K562 (cell line): ENCODE measurements around the gene KCNK2. TPM values are rescaled to one million over a fixed set of nuclear protein-coding genes. Genes with fewer than 3 reads are reported as not detected.

Experiments used
- ATAC-seq: fragments of 200-7000 bp; cut with Tn5 transposase; 3 replicates; pipeline ENCODE4 v1.9.1; 2020; ENCODE audit warnings: moderate library complexity
- BruUV-seq: library from RNA; stranded (reverse); fragments of 400-500 nt; replicated peaks from 2 replicates; lab custom pipeline; 2021; lab: Mats Ljungman, UMichigan
- CTCF ChIA-PET: fragments of 300-600 bp; formaldehyde crosslinking; extraction: SDS; loops from one replicate; lab custom pipeline; 2021; ENCODE audit warnings: low intra/inter-chr PET ratio; lab: Yijun Ruan, JAX
- POLR2A ChIA-PET: fragments of 300-600, 350-650 bp; sonication (Branson Sonifier 250); formaldehyde crosslinking; extraction: SDS; loops from one replicate; lab custom pipeline; 2021; ENCODE audit warnings: antibody characterized with exemption, inconsistent platforms; lab: Yijun Ruan, JAX
- DNase-seq, 4 experiments: peaks; one replicate each; pipeline versions ENCODE4 v3.0.0 to v3.0.0-alpha.2; 2011 to 2018; ENCODE audit warnings: low spot score in 3 of 4, mixed read lengths in 3 of 4; ENCODE audit errors: extremely low read depth in 1 of 4
- FAIRE-seq: peaks from 2 replicates; lab custom pipeline; 2011; peaks lifted over from hg19 to GRCh38; lab: Jason Lieb, UNC
- H2AFZ ChIP-seq: 2 replicates; pipeline ENCODE4 v1.6.0; 2011; ENCODE audit warnings: low read depth, low read length, control low read depth, inconsistent platforms
- H3K27ac ChIP-seq: fragments of 200-600 bp; 3 replicates; pipeline ENCODE4 v1.8.0; 2011; ENCODE audit warnings: low read depth, mild to moderate bottlenecking, control low read depth, inconsistent platforms, low read length, moderate library complexity, mixed read lengths; ENCODE audit errors: extremely low read depth
- H3K27me3 ChIP-seq, 2 experiments: fragments of 300-600 bp in 1 of 2; 2 replicates in 1 of 2; 3 replicates in 1 of 2; pipeline versions ENCODE4 v1.6.0 to v1.8.0; 2011; ENCODE audit warnings: inconsistent platforms in 2 of 2, low read length in 2 of 2, mild to moderate bottlenecking in 1 of 2, mixed read lengths in 1 of 2, moderate library complexity in 1 of 2; ENCODE audit not compliant: control insufficient read depth in 2 of 2, insufficient read depth in 2 of 2
- H3K36me3 ChIP-seq: fragments of 300-600 bp; 3 replicates; pipeline ENCODE4 v1.8.0; 2011; ENCODE audit warnings: mild to moderate bottlenecking, low read length, inconsistent platforms; ENCODE audit not compliant: control insufficient read depth, insufficient read depth
- H3K4me1 ChIP-seq, 2 experiments: fragments of 200-600 bp in 1 of 2; replicated peaks in 1 of 2; 2 replicates in 1 of 2; 3 replicates in 1 of 2; pipeline versions ENCODE4 v1.5.1 to v1.8.0; 2011; ENCODE audit warnings: inconsistent platforms in 2 of 2, low read length in 2 of 2, mild to moderate bottlenecking in 1 of 2, mixed read lengths in 1 of 2, moderate library complexity in 1 of 2; ENCODE audit not compliant: control insufficient read depth in 2 of 2, insufficient read depth in 2 of 2
- H3K4me2 ChIP-seq: 2 replicates; pipeline ENCODE4 v1.6.1; 2011; ENCODE audit warnings: low read length, control low read depth, inconsistent platforms, mixed read lengths; ENCODE audit not compliant: insufficient read depth
- H3K4me3 ChIP-seq: fragments of 200-600 bp; sonication (generic), shearing (Covaris generic); 2 replicates; pipeline ENCODE4 v1.5.1; 2016; ENCODE audit warnings: control low read depth, inconsistent platforms
- H3K79me2 ChIP-seq: fragments of 200-600 bp; 3 replicates; pipeline ENCODE4 v1.8.0; 2011; ENCODE audit warnings: low read length, inconsistent platforms; ENCODE audit not compliant: control insufficient read depth, insufficient read depth
- H3K9ac ChIP-seq, 2 experiments: 2 replicates each; pipeline versions ENCODE4 v1.6.0 to v1.6.1; 2011; ENCODE audit warnings: low read depth in 2 of 2, low read length in 2 of 2, control low read depth in 1 of 2, inconsistent platforms in 1 of 2, mild to moderate bottlenecking in 1 of 2, mixed read lengths in 1 of 2; ENCODE audit not compliant: insufficient read depth in 1 of 2
- H3K9me1 ChIP-seq: one replicate; pipeline ENCODE4 v1.6.0; 2011; ENCODE audit warnings: inconsistent platforms, mild to moderate bottlenecking, low read length, moderate library complexity; ENCODE audit not compliant: control insufficient read depth, insufficient read depth
- H3K9me3 ChIP-seq: replicated peaks from 2 replicates; pipeline ENCODE4 v1.5.1; 2011; ENCODE audit warnings: low read depth, low read length, inconsistent platforms; ENCODE audit not compliant: control insufficient read depth, insufficient read depth
- H4K20me1 ChIP-seq: replicated peaks from 2 replicates; pipeline ENCODE4 v1.6.1; 2011; ENCODE audit warnings: low read length, inconsistent platforms, mixed read lengths; ENCODE audit not compliant: control insufficient read depth, insufficient read depth
- BRF2 ChIP-seq: IDR thresholded peaks from 3 replicates; pipeline ENCODE4 v1.6.1; 2011; ENCODE audit warnings: borderline replicate concordance, mild to moderate bottlenecking; ENCODE audit not compliant: insufficient read length, insufficient read depth
- CAMTA2 ChIP-seq: fragments of 250-450 bp; sonication (Bioruptor Pico); conservative IDR thresholded peaks from 2 replicates; pipeline ENCODE4 v1.5.1; 2022
- CCAR2 ChIP-seq: fragments of 200-400 bp; formaldehyde crosslinking; IDR thresholded peaks from 2 replicates; pipeline ENCODE4 v1.6.1; 2017; ENCODE audit warnings: mild to moderate bottlenecking, low read depth, low read length
- CGGBP1 ChIP-seq: fragments of 250-450 bp; sonication (Bioruptor Pico); IDR thresholded peaks from 2 replicates; pipeline ENCODE4 v1.9.0; 2021; ENCODE audit warnings: mild to moderate bottlenecking
- CREBBP ChIP-seq: IDR thresholded peaks from one replicate; pipeline ENCODE4 v1.6.1; 2012; ENCODE audit warnings: low read depth, mild to moderate bottlenecking, control low read depth, inconsistent platforms, low read length
- HNRNPH1 ChIP-seq: fragments of 200-400 bp; formaldehyde crosslinking; optimal IDR thresholded peaks from 2 replicates; pipeline ENCODE3; 2017; ENCODE audit warnings: low read depth, mild to moderate bottlenecking, low read length, moderate library complexity
- ID3 ChIP-seq, 2 experiments: fragments of 250-450 bp in 1 of 2; fragments of 450-650 bp in 1 of 2; sonication (Bioruptor Pico) in 1 of 2; IDR thresholded peaks; 2 replicates each; pipeline versions ENCODE4 v1.6.1 to v1.8.0; 2016 to 2021; ENCODE audit warnings: mild to moderate bottlenecking in 2 of 2, moderate library complexity in 2 of 2, missing compliant biosample characterization in 1 of 2, missing genetic modification characterization in 1 of 2
- MAZ ChIP-seq, 2 experiments: fragments of 450-650 bp in 1 of 2; sonication (generic) in 1 of 2; formaldehyde crosslinking; IDR thresholded peaks in 1 of 2; conservative IDR thresholded peaks in 1 of 2; 2 replicates each; pipeline versions ENCODE4 v1.4.0 to v1.5.0; 2020; ENCODE audit warnings: mild to moderate bottlenecking in 1 of 2, missing genetic modification reagents in 1 of 2
- MBD1 ChIP-seq: fragments of 250-450 bp; sonication (Bioruptor Pico); IDR thresholded peaks from 2 replicates; pipeline ENCODE4 v1.8.0; 2022; ENCODE audit warnings: inconsistent platforms
- PHB2 ChIP-seq: fragments of 450-650 bp; IDR thresholded peaks from 2 replicates; pipeline ENCODE4 v1.6.1; 2017; ENCODE audit warnings: low read depth
- PRPF4 ChIP-seq: fragments of 200-400 bp; formaldehyde crosslinking; IDR thresholded peaks from one replicate; pipeline ENCODE4 v1.6.1; 2017; ENCODE audit warnings: low read length, low read depth, mild to moderate bottlenecking; ENCODE audit not compliant: insufficient read depth, poor library complexity, severe bottlenecking
- RBM15 ChIP-seq: fragments of 200-400 bp; formaldehyde crosslinking; IDR thresholded peaks from 2 replicates; pipeline ENCODE4 v1.6.1; 2018; ENCODE audit warnings: mild to moderate bottlenecking, low read length, moderate library complexity; ENCODE audit not compliant: insufficient read depth
- RFX7 ChIP-seq: fragments of 250-450 bp; sonication (Bioruptor Pico); IDR thresholded peaks from 2 replicates; pipeline ENCODE4 v1.5.1; 2021; ENCODE audit warnings: mild to moderate bottlenecking
- SMC3 ChIP-seq: conservative IDR thresholded peaks from 2 replicates; pipeline ENCODE4 v1.6.1; 2011; ENCODE audit warnings: low read depth, low read length, improper control_type of control experiment; ENCODE audit not compliant: insufficient read depth
- STAG1 ChIP-seq: sonication (generic); formaldehyde crosslinking; IDR thresholded peaks from 2 replicates; pipeline ENCODE4 v1.5.0; 2020; ENCODE audit warnings: missing genetic modification reagents, borderline replicate concordance
- VEZF1 ChIP-seq: fragments of 200-800 bp; sonication (Bioruptor generic); IDR thresholded peaks from 2 replicates; pipeline ENCODE4 v1.6.1; 2017; ENCODE audit warnings: missing genetic modification characterization, missing compliant biosample characterization
- ZC3H11A ChIP-seq: IDR thresholded peaks from 2 replicates; pipeline ENCODE4 v1.6.1; 2012; ENCODE audit warnings: low read depth, low read length, improper control_type of control experiment
- ZNF324 ChIP-seq: fragments of 250-450 bp; sonication (Bioruptor Pico); IDR thresholded peaks from 2 replicates; pipeline ENCODE4 v1.4.0; 2020; ENCODE audit warnings: mild to moderate bottlenecking
- WGBS: fragments of 100-300 bp; shearing (Covaris generic); methylation state at CpG from one replicate; pipeline ENCODE4 v1.1.6; 2016; ENCODE audit warnings: low coverage, mixed read lengths; ENCODE audit not compliant: insufficient coverage; ENCODE audit errors: missing lambda C conversion rate; 5-methylcytosine and 5-hydroxymethylcytosine counted together
- in situ Hi-C: fragments of 300-500 bp; cut with MboI; formaldehyde crosslinking; loops from 4 replicates; pipeline ENCODE4 v1.15.0; 2018; ENCODE audit warnings: inconsistent platforms, mixed read lengths
- intact Hi-C: fragments of 100-400 bp; cut with micrococcal nuclease; formaldehyde crosslinking; loops from 2 replicates; pipeline ENCODE4 v1.14.2; 2022
- polyA plus RNA-seq, 8 experiments: library from polyadenylated mRNA; depleted of rRNA in 4 of 8; stranded (reverse) in 5 of 8; unstranded in 3 of 8; fragments of >200 nt; fragmentation: Nextera tagmentation in 2 of 8; fragmentation: Illumina TruSeq in 1 of 8; extraction: Ambion mirVana in 2 of 8; extraction: Trizol in 1 of 8; gene quantifications; 2 replicates each; pipeline versions ENCODE4 v1.2.1 to v1.2.3, GENCODE V29; 2011 to 2014; ENCODE audit warnings: inconsistent platforms in 1 of 8, missing spikeins in 1 of 8
- total RNA-seq, 7 experiments: library from RNA; depleted of rRNA in 6 of 7; stranded (reverse); fragments of >200 nt in 6 of 7; fragmentation: Illumina TruSeq in 2 of 7; extraction: Trizol in 2 of 7; gene quantifications; 2 replicates each; pipeline versions ENCODE4 v1.2.1 to v1.2.3, GENCODE V29; 2011 to 2021; ENCODE audit warnings: low replicate concordance in 1 of 7

The KCNK2 gene
- total and polyA plus RNA-seq, 9 of the 15 experiments (the other 6 are each of a cell fraction or from before 2014, with no cell fraction given), result 0.04 to 0.13 (median 0.05) TPM; not detected in 3

- intact Hi-C loops, result no loop called here
- H2AFZ ChIP-seq, result no peak overlapping the region
- POLR2A ChIA-PET, result no interaction called here
- peaks cover 7 to 13% of the 10 kb centered on the region in 2 experiments; a peak in 3 of 5 replicates for H3K27me3 ChIP-seq
- no peaks in the 10 kb centered on the region for H3K36me3 ChIP-seq
- H3K27ac ChIP-seq, result no peak overlapping the region
- H3K4me2 ChIP-seq, result no peak overlapping the region
- H3K79me2 ChIP-seq, result no peaks in the 10 kb centered on the region
- H3K4me3 ChIP-seq, result no peak overlapping the region
- H3K9me1 ChIP-seq, result no peaks in the 10 kb centered on the region
- peaks cover 0 to 4% of the 10 kb centered on the region in 2 experiments; a peak in 1 of 5 replicates for H3K4me1 ChIP-seq
- FAIRE-seq, result no peak
- in situ Hi-C loops, result no loop called here
- no peak for ATAC-seq
- DNase-seq, result no peak
- H3K9ac ChIP-seq, result no peak overlapping the region
- 0% methylated on average over 2 of the region's 2 CpGs for WGBS
- BruUV-seq, result no TSS peak
- H4K20me1 ChIP-seq, result no peaks in the 10 kb centered on the region
- CTCF ChIA-PET, result no interaction called here
- H3K9me3 ChIP-seq, result no peaks in the 10 kb centered on the region
- TF ChIP-seq ID3 (CRISPR knock-in tag; IDR thresholded peaks at IDR 0.05) (no peak), ID3 (tag; IDR thresholded peaks at IDR 0.05) (no peak), SMC3 (no peak), CCAR2 (no peak), HNRNPH1 (no peak), RFX7 (CRISPR knock-in tag) (no peak), CREBBP (no peak), ZNF324 (CRISPR knock-in tag) (no peak), VEZF1 (CRISPR knock-in tag) (no peak), CGGBP1 (CRISPR knock-in tag) (no peak), MBD1 (CRISPR knock-in tag) (no peak), RBM15 (no peak), BRF2 (no peak), ZC3H11A (no peak), CAMTA2 (CRISPR knock-in tag) (no peak), PRPF4 (no peak), STAG1 (no peak), PHB2 (no peak), MAZ (CRISPR knock-in tag; conservative IDR thresholded peaks at IDR 0.05 in 1 of 2, IDR thresholded peaks at IDR 0.05 in 1 of 2) (no peak)
Measured at GRCh38 chr1:215079456-215079855, 3.1 kb upstream of the KCNK2 start.
